ENCODE measurements around the gene COIL.
A peak's percentile ranks its signal among the peaks of the same experiment; 100 is the strongest.

Gene COIL

GRCh38 chr17:56933868-56934267, 27.0 kb downstream of the COIL start:
- DNase-seq (ENCODE audit: low spot score) = no peak

- no peak for DNase-seq (ENCODE audit: low spot score)
These were observed 27.6 kb downstream of the COIL start for GRCh38 chr17:56933151-56933745.

GRCh38 chr17:56930739-56931337, 30.0 kb downstream of the COIL start:
- DNase-seq (ENCODE audit: low spot score) = no peak

GRCh38 chr17:56929362-56929969, 31.4 kb downstream of the COIL start:
- DNase-seq (ENCODE audit: low spot score) = no peak

GRCh38 chr17:56928586-56928985, 32.3 kb downstream of the COIL start:
- DNase-seq (ENCODE audit: low spot score) = no peak

- DNase-seq (ENCODE audit: low spot score) = no peak
These were observed 34.1 kb downstream of the COIL start for GRCh38 chr17:56926704-56927103.

- no peak for DNase-seq (ENCODE audit: low spot score)
These were observed 34.6 kb downstream of the COIL start for GRCh38 chr17:56926270-56926669.

- DNase-seq (ENCODE audit: low spot score) = no peak
These were observed 35.8 kb downstream of the COIL start for GRCh38 chr17:56925088-56925487.

GRCh38 chr17:56919717-56920116, 41.1 kb downstream of the COIL start:
- no peak for DNase-seq (ENCODE audit: low spot score)

- DNase-seq (ENCODE audit: low spot score) = no peak
These were observed 41.9 kb downstream of the COIL start for GRCh38 chr17:56918916-56919315.

GRCh38 chr17:56917559-56918296, 43.1 kb downstream of the COIL start:
- no peak for DNase-seq (ENCODE audit: low spot score)

- DNase-seq (ENCODE audit: low spot score) = peak; percentile 44
These were observed 46.1 kb downstream of the COIL start for GRCh38 chr17:56914581-56915273.

GRCh38 chr17:56913867-56914580, 46.8 kb downstream of the COIL start, which contains the start of gene TRIM25:
Gene TRIM25 (minus strand): TSS chr17:56914049. CDS start chr17:56913988, 61 bp downstream.
- peak; percentile 76 for DNase-seq (ENCODE audit: low spot score)

- DNase-seq (ENCODE audit: low spot score) = no peak
These were observed 47.4 kb downstream of the COIL start for GRCh38 chr17:56913353-56913866.

GRCh38 chr17:56913000-56913311, 47.9 kb downstream of the COIL start:
- no peak for DNase-seq (ENCODE audit: low spot score)

- no peak for DNase-seq (ENCODE audit: low spot score)
These were observed 48.5 kb downstream of the COIL start for GRCh38 chr17:56912105-56912999.

- no peak for DNase-seq (ENCODE audit: low spot score)
These were observed 50.2 kb downstream of the COIL start for GRCh38 chr17:56910509-56911235.

- no peak for DNase-seq (ENCODE audit: low spot score)
These were observed 50.9 kb downstream of the COIL start for GRCh38 chr17:56909742-56910508.

- no peak for DNase-seq (ENCODE audit: low spot score)
These were observed 52.8 kb downstream of the COIL start for GRCh38 chr17:56908001-56908542.

All from kidney capillary endothelial cell (primary cell).